T-cell (primary cell): ENCODE data around the gene DHRSX. TPM values are rescaled to one million over a fixed set of nuclear protein-coding genes. Genes with fewer than 3 reads are reported as not detected.
"Not testable (repeated sequence)": the region's sequence is repeated elsewhere in the genome, so short reads cannot be mapped to it uniquely, and the experiment has no call there.

Source experiments
- ATAC-seq, 4 experiments: fragments of 200-7000 bp in 3 of 4; fragments of 150-1000 bp in 1 of 4; cut with Tn5 transposase; replicated peaks in 1 of 4; 1 replicate in 3 of 4; 2 replicates in 1 of 4; pipeline ENCODE4 v1.10.0; 2021; ENCODE audit warnings: moderate library complexity in 3 of 4, mild to moderate bottlenecking in 2 of 4, moderate number of reproducible peaks in 1 of 4
- CTCF ChIA-PET, 2 donors: fragments of 300-600 bp; sonication (Branson Sonifier 250); formaldehyde crosslinking; loops; one replicate each; lab custom pipeline; 2022; ENCODE audit warnings: antibody characterized with exemption in 2 of 2; lab: Charles Lee
- POLR2A ChIA-PET, 2 donors: fragments of 300-600 bp; sonication (Branson Sonifier 250); formaldehyde crosslinking; loops; one replicate each; lab custom pipeline; 2022; ENCODE audit warnings: antibody characterized with exemption in 2 of 2; lab: Charles Lee
- DNase-seq, 35 experiments: peaks; one replicate each; pipeline versions ENCODE4 v3.0.0 to v3.0.0-alpha.2; 2013 to 2023
- H3K27ac ChIP-seq: one replicate; pipeline ENCODE4 v1.5.1; 2013; ENCODE audit warnings: low read length
- H3K27me3 ChIP-seq, 2 experiments: replicated peaks in 1 of 2; 1 replicate in 1 of 2; 2 replicates in 1 of 2; pipeline versions ENCODE4 v1.6.1 to v1.7.0; 2013; ENCODE audit warnings: low read length in 1 of 2, mixed read lengths in 1 of 2; ENCODE audit not compliant: control insufficient read depth in 2 of 2, insufficient read depth in 2 of 2; ENCODE audit errors: extremely low read depth in 1 of 2
- H3K36me3 ChIP-seq, 2 donors: 1 replicate in 1 of 2; 2 replicates in 1 of 2; pipeline versions ENCODE4 v1.6.1 to v1.7.0; 2013; ENCODE audit warnings: low read length in 1 of 2; ENCODE audit not compliant: control insufficient read depth in 2 of 2, insufficient read depth in 1 of 2; ENCODE audit errors: extremely low read depth in 1 of 2
- H3K4me1 ChIP-seq, 2 experiments: 1 replicate in 1 of 2; 2 replicates in 1 of 2; pipeline versions ENCODE4 v1.6.1 to v1.7.0; 2013; ENCODE audit warnings: low read length in 2 of 2, mixed read lengths in 1 of 2; ENCODE audit not compliant: insufficient read depth in 2 of 2, control insufficient read depth in 1 of 2; ENCODE audit errors: extremely low read depth in 1 of 2
- H3K4me3 ChIP-seq, 2 donors: 1 replicate in 1 of 2; 2 replicates in 1 of 2; pipeline versions ENCODE4 v1.5.1 to v1.7.0; 2013; ENCODE audit warnings: mild to moderate bottlenecking in 2 of 2, low read length in 1 of 2, moderate library complexity in 1 of 2; ENCODE audit not compliant: control insufficient read depth in 1 of 2; ENCODE audit errors: extremely low read depth in 1 of 2
- H3K9me3 ChIP-seq: 2 replicates; pipeline ENCODE4 v1.7.0; 2013
- H3K27ac Mint-ChIP-seq, 2 donors: one replicate each; pipeline ENCODE4 v1.8.0; 2020 to 2021; ENCODE audit warnings: mild to moderate bottlenecking in 2 of 2, mixed read lengths in 2 of 2
- H3K27me3 Mint-ChIP-seq, 2 donors: one replicate each; pipeline ENCODE4 v1.8.0; 2021 to 2022; ENCODE audit warnings: mixed read lengths in 2 of 2
- H3K36me3 Mint-ChIP-seq: one replicate; pipeline ENCODE4 v1.8.0; 2021; ENCODE audit warnings: mixed read lengths
- H3K4me1 Mint-ChIP-seq, 3 donors: one replicate each; pipeline ENCODE4 v1.8.0; 2020 to 2022; ENCODE audit warnings: mixed read lengths in 3 of 3, mild to moderate bottlenecking in 1 of 3
- H3K4me3 Mint-ChIP-seq, 3 donors: one replicate each; pipeline ENCODE4 v1.8.0; 2020 to 2022; ENCODE audit warnings: mild to moderate bottlenecking in 3 of 3, mixed read lengths in 3 of 3, moderate library complexity in 3 of 3
- H3K9me3 Mint-ChIP-seq, 3 donors: one replicate each; pipeline ENCODE4 v1.8.0; 2020 to 2022; ENCODE audit warnings: mixed read lengths in 3 of 3
- WGBS: methylation state at CpG from one replicate; pipeline ENCODE4 v1.1.5; 2013; ENCODE audit warnings: missing lambda C conversion rate; ENCODE audit not compliant: insufficient coverage; 5-methylcytosine and 5-hydroxymethylcytosine counted together
- total RNA-seq, 35 experiments: library from RNA in 6 of 35; stranded (reverse) in 6 of 35; fragments of 120-200 nt in 1 of 35; gene quantifications; one replicate each; pipeline versions ENCODE4 v1.2.1 to v1.2.4 and lab custom pipeline; 2013 to 2026

DHRSX gene
- total RNA-seq, 5 donors from 2014 or later (not counting 1 experiment from before 2014, with no cell fraction given) = 13.2 to 20.0 (median 15.9) TPM

GRCh38 chrX:2479982-2480381, 20.8 kb downstream of the DHRSX start:
- H3K27me3 Mint-ChIP-seq, H3K4me3 ChIP-seq, H3K27ac Mint-ChIP-seq, ATAC-seq, POLR2A ChIA-PET, DNase-seq, H3K9me3 Mint-ChIP-seq, H3K9me3 ChIP-seq, H3K4me3 Mint-ChIP-seq, H3K27ac ChIP-seq, H3K4me1 ChIP-seq, H3K36me3 ChIP-seq, CTCF ChIA-PET, H3K27me3 ChIP-seq: not testable (repeated sequence)
- 94% methylated on average over 3 of the region's 5 CpGs for WGBS
- Mint-ChIP-seq H3K36me3 (peaks cover 20% of the 10 kb centered on the region), H3K4me1 (peaks cover 8 to 13% (median 8%) of the 10 kb centered on the region in 3 donors)

GRCh38 chrX:2479420-2479780, 21.4 kb downstream of the DHRSX start:
- Histone ChIP-seq H3K36me3 (no peaks in the 10 kb centered on the region), H3K4me1 (no peaks in the 10 kb centered on the region), H3K27ac (no peak overlapping the region), H3K4me3 (no peak overlapping the region), H3K27me3 (no peaks in the 10 kb centered on the region), H3K9me3 (no peaks in the 10 kb centered on the region)
- H3K4me1 Mint-ChIP-seq = peaks cover 8 to 13% (median 10%) of the 10 kb centered on the region in 3 donors
- POLR2A ChIA-PET = no interaction called here
- no peak overlapping the region for H3K27ac Mint-ChIP-seq
- WGBS = 98% methylated on average over 15 of the region's 15 CpGs
- peaks cover 20% of the 10 kb centered on the region for H3K36me3 Mint-ChIP-seq
- CTCF ChIA-PET = no interaction called here
- H3K4me3 Mint-ChIP-seq = no peak overlapping the region
- ATAC-seq = no peak
- DNase-seq = no peak
- H3K27me3 Mint-ChIP-seq = no peaks in the 10 kb centered on the region
- H3K9me3 Mint-ChIP-seq = peaks cover 0 to 7% (median 7%) of the 10 kb centered on the region in 3 donors

GRCh38 chrX:2478546-2479419, 22.0 kb downstream of the DHRSX start:
- H3K9me3 ChIP-seq = no peaks in the 10 kb centered on the region
- H3K4me1 Mint-ChIP-seq = peaks cover 8 to 13% (median 12%) of the 10 kb centered on the region in 3 donors
- H3K27ac Mint-ChIP-seq = no peak overlapping the region
- DNase-seq (no peak), ATAC-seq (no peak)
- H3K9me3 Mint-ChIP-seq = peaks cover 0 to 7% (median 7%) of the 10 kb centered on the region in 3 donors
- H3K4me3 Mint-ChIP-seq = no peak overlapping the region
- no peaks in the 10 kb centered on the region for H3K27me3 ChIP-seq
- H3K36me3 ChIP-seq = no peaks in the 10 kb centered on the region
- H3K27me3 Mint-ChIP-seq = no peaks in the 10 kb centered on the region
- ChIA-PET CTCF (no interaction called here), POLR2A (no interaction called here)
- H3K27ac ChIP-seq = no peak overlapping the region
- 97% methylated on average over 20 of the region's 21 CpGs for WGBS
- H3K36me3 Mint-ChIP-seq = peaks cover 20% of the 10 kb centered on the region
- no peak overlapping the region for H3K4me3 ChIP-seq
- H3K4me1 ChIP-seq = no peaks in the 10 kb centered on the region

GRCh38 chrX:2477313-2477712, 23.5 kb downstream of the DHRSX start:
- H3K27ac ChIP-seq, H3K36me3 ChIP-seq, H3K27me3 ChIP-seq, H3K9me3 Mint-ChIP-seq, CTCF ChIA-PET, H3K27me3 Mint-ChIP-seq, H3K4me3 ChIP-seq, H3K4me1 ChIP-seq, ATAC-seq, POLR2A ChIA-PET, H3K27ac Mint-ChIP-seq, H3K4me3 Mint-ChIP-seq, DNase-seq, H3K9me3 ChIP-seq: not testable (repeated sequence)
- Mint-ChIP-seq H3K36me3 (peaks cover 20% of the 10 kb centered on the region), H3K4me1 (peaks cover 6 to 13% (median 13%) of the 10 kb centered on the region in 3 donors)
- WGBS = 98% methylated on average over 9 of the region's 11 CpGs

GRCh38 chrX:2474963-2475726, 25.6 kb downstream of the DHRSX start:
- Mint-ChIP-seq H3K9me3 (peaks cover 0 to 6% (median 6%) of the 10 kb centered on the region in 3 donors), H3K4me1 (peaks cover 6 to 13% (median 13%) of the 10 kb centered on the region in 3 donors), H3K27ac (no peak overlapping the region), H3K4me3 (no peak overlapping the region), H3K27me3 (no peaks in the 10 kb centered on the region), H3K36me3 (peaks cover 19% of the 10 kb centered on the region)
- no peaks in the 10 kb centered on the region for H3K4me1 ChIP-seq
- no peak for ATAC-seq
- H3K36me3 ChIP-seq = no peaks in the 10 kb centered on the region
- H3K27ac ChIP-seq = no peak overlapping the region
- H3K9me3 ChIP-seq = no peaks in the 10 kb centered on the region
- ChIA-PET CTCF (no interaction called here), POLR2A (no interaction called here)
- DNase-seq = no peak
- WGBS = over 99% methylated on average over 16 of the region's 18 CpGs
- no peak overlapping the region for H3K4me3 ChIP-seq
- no peaks in the 10 kb centered on the region for H3K27me3 ChIP-seq

- CTCF ChIA-PET = no interaction called here
- Histone ChIP-seq H3K27me3 (no peaks in the 10 kb centered on the region), H3K27ac (no peak overlapping the region), H3K9me3 (no peaks in the 10 kb centered on the region), H3K36me3 (no peaks in the 10 kb centered on the region), H3K4me1 (no peaks in the 10 kb centered on the region), H3K4me3 (no peak overlapping the region)
- no peaks in the 10 kb centered on the region for H3K27me3 Mint-ChIP-seq
- H3K9me3 Mint-ChIP-seq = peaks cover 0 to 4% (median 4%) of the 10 kb centered on the region in 3 donors
- no peak for DNase-seq
- H3K4me1 Mint-ChIP-seq = peaks cover 6 to 13% (median 13%) of the 10 kb centered on the region in 3 donors
- H3K4me3 Mint-ChIP-seq = no peak overlapping the region
- no peak for ATAC-seq
- H3K27ac Mint-ChIP-seq = no peak overlapping the region
- POLR2A ChIA-PET = no interaction called here
- H3K36me3 Mint-ChIP-seq = peaks cover 18% of the 10 kb centered on the region
- WGBS = 97% methylated on average over 19 of the region's 20 CpGs
Observed at GRCh38 chrX:2474280-2474962, 26.4 kb downstream of the DHRSX start.
